A673 (cell line): ENCODE measurements around the gene RALGAPA2. TPM values are rescaled to one million over a fixed set of nuclear protein-coding genes. Genes with fewer than 3 reads are reported as not detected.

Experiments used
- BruUV-seq: library from RNA; stranded (reverse); fragments of 400-500 nt; replicated peaks from 2 replicates; lab custom pipeline; 2021; lab: Mats Ljungman, UMichigan
- CTCF ChIA-PET: fragments of 300-600 bp; sonication (Branson Sonifier 250); formaldehyde crosslinking; loops from one replicate; lab custom pipeline; 2022; ENCODE audit warnings: antibody characterized with exemption; lab: Charles Lee
- POLR2A ChIA-PET: fragments of 300-600 bp; sonication (Branson Sonifier 250); formaldehyde crosslinking; loops from one replicate; lab custom pipeline; 2022; ENCODE audit warnings: antibody characterized with exemption; ENCODE audit not compliant: low non-redundant PET; lab: Charles Lee
- DNase-seq: peaks from one replicate; pipeline ENCODE4 v3.0.0-alpha.2; 2015; ENCODE audit warnings: low spot score
- H3K27ac ChIP-seq: fragments of 200-600 bp; sonication (generic); 2 replicates; pipeline ENCODE4 v1.5.1; 2016; ENCODE audit warnings: mixed run types, low read depth, mild to moderate bottlenecking, mixed read lengths, antibody characterized with exemption, low read length; ENCODE audit not compliant: poor library complexity, severe bottlenecking
- H3K27me3 ChIP-seq: fragments of 200-600 bp; sonication (generic); replicated peaks from 2 replicates; pipeline ENCODE4 v1.6.1; 2017; ENCODE audit warnings: mixed run types, low read depth, mild to moderate bottlenecking, mixed read lengths, antibody characterized with exemption, low read length; ENCODE audit not compliant: insufficient read depth, poor library complexity
- H3K36me3 ChIP-seq: fragments of 200-600 bp; sonication (generic); 2 replicates; pipeline ENCODE4 v1.6.1; 2016; ENCODE audit warnings: mixed run types, mild to moderate bottlenecking, mixed read lengths, antibody characterized with exemption, low read length; ENCODE audit not compliant: insufficient read depth, poor library complexity, severe bottlenecking
- H3K4me1 ChIP-seq: fragments of 200-600 bp; sonication (generic); 2 replicates; pipeline ENCODE4 v1.6.1; 2017; ENCODE audit warnings: mixed run types, mild to moderate bottlenecking, mixed read lengths, antibody characterized with exemption, low read length; ENCODE audit not compliant: insufficient read depth, poor library complexity, severe bottlenecking
- H3K4me3 ChIP-seq: fragments of 200-600 bp; sonication (generic); 2 replicates; pipeline ENCODE4 v1.5.1; 2016; ENCODE audit warnings: low read depth, mixed run types, mild to moderate bottlenecking, mixed read lengths, low read length; ENCODE audit not compliant: poor library complexity, severe bottlenecking
- H3K9me3 ChIP-seq: fragments of 200-600 bp; sonication (generic); 2 replicates; pipeline ENCODE4 v1.6.1; 2016; ENCODE audit warnings: mixed run types, low read depth, mild to moderate bottlenecking, mixed read lengths, antibody characterized with exemption, low read length; ENCODE audit not compliant: poor library complexity, severe bottlenecking
- CTCF ChIP-seq: fragments of 300-800, 200-600 bp; sonication (generic); conservative IDR thresholded peaks from 2 replicates; pipeline ENCODE4 v1.5.1; 2017; ENCODE audit warnings: low read depth, mild to moderate bottlenecking, antibody characterized with exemption, low read length, moderate library complexity, mixed read lengths
- EZH2 ChIP-seq: fragments of 200-600 bp; sonication (generic); IDR thresholded peaks from 2 replicates; pipeline ENCODE4 v1.6.1; 2017; ENCODE audit warnings: borderline replicate concordance, low read depth, mild to moderate bottlenecking, mixed read lengths, antibody characterized with exemption, low read length; ENCODE audit not compliant: poor library complexity, severe bottlenecking
- intact Hi-C: fragments of 100-400 bp; cut with micrococcal nuclease; formaldehyde crosslinking; loops from one replicate; pipeline ENCODE4 v1.10.0; 2022; ENCODE audit not compliant: unreplicated experiment
- total RNA-seq: library from RNA; stranded (reverse); gene quantifications from 2 replicates; pipeline ENCODE4 v1.2.3, GENCODE V29; 2021

RALGAPA2 gene
- total RNA-seq, 1 experiment from 2014 or later, result 32.4 TPM

GRCh38 chr20:20518263-20518662, 194.2 kb downstream of the RALGAPA2 start:
- Histone ChIP-seq H3K9me3 (no peaks in the 10 kb centered on the region), H3K36me3 (peaks cover 3% of the 10 kb centered on the region), H3K27me3 (no peaks in the 10 kb centered on the region), H3K27ac (no peak overlapping the region), H3K4me3 (no peak overlapping the region), H3K4me1 (no peaks in the 10 kb centered on the region)
- CTCF ChIA-PET, result no interaction called here
- no TSS peak for BruUV-seq
- intact Hi-C loops, result no loop called here
- TF ChIP-seq EZH2 (no peak), CTCF (no peak)
- no peak for DNase-seq
- POLR2A ChIA-PET, result no interaction called here

- intact Hi-C loops, result no loop called here
- TF ChIP-seq EZH2 (no peak), CTCF (no peak)
- ChIA-PET CTCF (no interaction called here), POLR2A (no interaction called here)
- no peaks in the 10 kb centered on the region for H3K9me3 ChIP-seq
- no TSS peak for BruUV-seq
- no peaks in the 10 kb centered on the region for H3K4me1 ChIP-seq
- no peaks in the 10 kb centered on the region for H3K27me3 ChIP-seq
- H3K36me3 ChIP-seq, result peaks cover 3% of the 10 kb centered on the region
- no peak overlapping the region for H3K4me3 ChIP-seq
- no peak for DNase-seq
- H3K27ac ChIP-seq, result no peak overlapping the region
These were observed 195.1 kb downstream of the RALGAPA2 start for GRCh38 chr20:20517296-20517695.

GRCh38 chr20:20513720-20514119, 198.7 kb downstream of the RALGAPA2 start:
- CTCF ChIA-PET, result no interaction called here
- no TSS peak for BruUV-seq

More at GRCh38 chr20:20513720-20514119, 198.7 kb downstream of the RALGAPA2 start:
- Histone ChIP-seq H3K4me1 (no peaks in the 10 kb centered on the region), H3K4me3 (no peak overlapping the region), H3K36me3 (peaks cover 8% of the 10 kb centered on the region), H3K27ac (no peak overlapping the region), H3K27me3 (no peaks in the 10 kb centered on the region), H3K9me3 (no peaks in the 10 kb centered on the region)
- no peak for DNase-seq
- intact Hi-C loops, result no loop called here
- no peak for TF ChIP-seq CTCF
- TF ChIP-seq EZH2, result no peak
- POLR2A ChIA-PET, result no interaction called here
